Urinary bladder (tissue), 4 donors: ENCODE data around the gene NBEA. TPM values are rescaled to one million over a fixed set of nuclear protein-coding genes. Genes with fewer than 3 reads are reported as not detected.
"Not testable (repeated sequence)": the region's sequence is repeated elsewhere in the genome, so short reads cannot be mapped to it uniquely, and the experiment has no call there.

Experiments used
- DNase-seq: peaks from one replicate; pipeline ENCODE4 v3.0.0-alpha.2; 2015; ENCODE audit errors: extremely low spot score
- H3K27ac ChIP-seq: one replicate; pipeline ENCODE4 v1.5.1; 2013; ENCODE audit warnings: low read depth, mild to moderate bottlenecking, moderate library complexity
- H3K36me3 ChIP-seq: one replicate; pipeline ENCODE4 v1.6.1; 2013; ENCODE audit warnings: mild to moderate bottlenecking, moderate library complexity; ENCODE audit not compliant: insufficient read depth
- H3K4me1 ChIP-seq: one replicate; pipeline ENCODE4 v1.6.1; 2013; ENCODE audit warnings: mild to moderate bottlenecking, moderate library complexity; ENCODE audit not compliant: insufficient read depth
- H3K4me3 ChIP-seq: one replicate; pipeline ENCODE4 v1.5.1; 2013; ENCODE audit warnings: low read depth, low read length
- WGBS: extraction: QIAGEN DNeasy Blood & Tissue Kit; methylation state at CpG from one replicate; pipeline ENCODE4 v1.1.7; 2013; 5-methylcytosine and 5-hydroxymethylcytosine counted together
- polyA plus RNA-seq: library from polyadenylated mRNA; stranded (reverse); fragments of 200-250 nt; gene quantifications from one replicate; pipeline ENCODE4 v1.2.3, GENCODE V29; 2013
- total RNA-seq: library from RNA; depleted of rRNA; stranded (reverse); fragments of >200 nt; gene quantifications from one replicate; pipeline ENCODE4 v1.2.3, GENCODE V29; 2014
- donor health status: healthy with polysubstance abuse.
- donor health status: healthy.

Gene NBEA
- total and polyA plus RNA-seq, 2 donors, result 16.9 to 84.3 TPM

DNA sequence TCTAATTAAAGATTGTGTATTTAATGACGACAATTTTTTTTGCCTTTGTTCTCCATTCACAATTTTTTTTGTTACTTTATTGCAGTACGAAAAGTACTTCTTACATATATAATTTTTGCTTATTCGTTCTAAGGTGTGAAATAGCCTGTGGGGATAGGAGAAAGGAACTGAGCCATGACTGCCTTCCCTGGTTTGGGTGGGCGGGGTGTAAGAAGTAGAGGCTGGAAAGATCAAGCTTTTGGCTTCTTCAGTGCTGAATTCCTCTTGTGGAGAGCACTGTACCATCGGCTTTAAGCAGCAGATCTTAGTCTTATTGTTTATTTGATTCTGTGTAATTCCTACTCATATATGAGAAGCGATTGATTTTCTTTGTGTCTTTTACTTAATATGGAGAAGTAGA, 115.8 kb downstream of the NBEA start:
- 94% methylated on average over 6 of the region's 6 CpGs for WGBS
- no peak overlapping the region for H3K27ac ChIP-seq
- DNase-seq, result no peak
- H3K36me3 ChIP-seq, result no peaks in the 10 kb centered on the region
- no peaks in the 10 kb centered on the region for H3K4me1 ChIP-seq
- H3K4me3 ChIP-seq, result no peak overlapping the region

DNA sequence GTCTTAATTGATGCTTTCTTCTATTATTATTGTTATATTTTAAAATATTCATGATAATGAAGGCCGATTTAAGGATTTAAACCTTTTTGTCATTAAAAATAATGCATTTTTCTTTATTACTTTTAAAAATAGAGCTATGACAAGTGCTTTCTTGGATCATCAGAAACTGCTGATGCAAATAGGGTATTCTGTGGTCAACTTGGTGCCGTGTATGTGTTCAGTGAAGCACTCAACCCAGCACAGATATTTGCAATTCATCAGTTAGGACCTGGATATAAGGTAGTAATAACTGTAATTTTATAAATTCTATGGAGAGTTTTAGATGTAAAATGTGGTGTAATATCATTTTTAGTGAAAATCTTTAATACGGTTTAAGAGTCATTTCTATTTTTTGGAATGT, 116.5 kb downstream of the NBEA start:
- H3K36me3 ChIP-seq, H3K4me1 ChIP-seq, H3K27ac ChIP-seq, H3K4me3 ChIP-seq, DNase-seq: not testable (repeated sequence)
- 93% methylated on average over 3 of the region's 3 CpGs for WGBS

DNA sequence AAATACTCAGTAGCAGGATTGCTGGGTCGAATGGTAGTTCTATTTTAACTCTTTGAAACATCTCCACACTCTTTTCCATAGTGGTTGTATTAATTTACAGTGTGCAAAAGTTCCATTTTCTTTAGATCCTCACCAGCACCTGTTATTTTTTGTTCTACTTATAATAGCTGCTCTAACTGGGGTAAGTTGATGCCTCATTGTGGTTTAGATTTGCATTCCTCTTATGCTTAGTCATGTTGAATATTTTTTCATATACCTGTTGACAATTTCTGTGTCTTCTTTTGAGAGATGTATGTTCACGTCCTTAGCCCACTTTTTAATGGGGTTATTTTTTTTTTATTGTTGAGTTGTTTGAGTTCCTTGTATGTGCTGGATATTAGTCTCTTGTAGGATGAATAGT, 144.6 kb downstream of the NBEA start:
- WGBS, result 85% methylated on average over 2 of the region's 2 CpGs
- no peaks in the 10 kb centered on the region for H3K36me3 ChIP-seq
- H3K4me1 ChIP-seq, result no peaks in the 10 kb centered on the region
- H3K4me3 ChIP-seq, result no peak overlapping the region
- DNase-seq, result no peak
- H3K27ac ChIP-seq, result no peak overlapping the region

DNA sequence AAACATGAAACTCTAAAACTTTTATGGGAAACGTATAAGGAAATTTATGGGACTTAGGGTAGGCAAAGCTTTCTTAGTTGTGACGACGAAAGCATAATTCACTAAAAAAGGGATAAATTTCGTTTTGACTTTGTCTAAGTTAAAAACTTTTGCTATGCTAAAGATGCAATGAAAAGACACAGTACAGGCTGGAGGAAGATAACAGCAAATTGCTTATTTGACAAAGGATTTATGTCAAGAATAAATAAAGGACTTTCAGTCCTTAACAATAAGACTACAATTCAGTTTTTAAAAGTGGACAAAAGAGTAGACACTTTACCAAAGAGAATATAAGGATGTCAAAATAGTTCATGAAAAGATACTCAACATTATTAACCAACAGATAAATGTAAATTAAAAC, 150.2 kb downstream of the NBEA start:
- no peaks in the 10 kb centered on the region for H3K36me3 ChIP-seq
- WGBS, result 52% methylated on average over 4 of the region's 4 CpGs
- H3K4me3 ChIP-seq, result no peak overlapping the region
- H3K4me1 ChIP-seq, result no peaks in the 10 kb centered on the region
- no peak overlapping the region for H3K27ac ChIP-seq
- no peak for DNase-seq

DNA sequence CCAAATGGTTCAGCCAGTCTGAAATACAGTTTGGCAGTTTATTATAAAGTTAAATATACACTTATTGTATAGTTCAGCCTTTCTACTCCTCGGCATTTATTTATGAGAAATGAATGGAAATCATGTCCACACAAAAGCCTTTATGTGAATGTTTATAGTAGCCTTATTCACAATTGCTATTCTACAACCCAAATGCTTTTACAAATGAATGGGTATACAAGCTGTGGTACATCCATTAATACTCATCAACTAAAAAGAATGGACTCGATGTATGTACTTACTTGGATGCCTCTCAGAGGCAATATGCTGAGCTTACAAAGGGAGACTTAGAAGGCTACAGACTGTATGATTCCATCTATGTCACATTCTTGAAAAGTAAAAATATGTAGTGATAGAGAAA, 150.7 kb downstream of the NBEA start:
- H3K4me1 ChIP-seq, result no peaks in the 10 kb centered on the region
- H3K27ac ChIP-seq, result no peak overlapping the region
- DNase-seq, result no peak
- 78% methylated on average over 2 of the region's 2 CpGs for WGBS
- no peaks in the 10 kb centered on the region for H3K36me3 ChIP-seq
- H3K4me3 ChIP-seq, result no peak overlapping the region

DNA sequence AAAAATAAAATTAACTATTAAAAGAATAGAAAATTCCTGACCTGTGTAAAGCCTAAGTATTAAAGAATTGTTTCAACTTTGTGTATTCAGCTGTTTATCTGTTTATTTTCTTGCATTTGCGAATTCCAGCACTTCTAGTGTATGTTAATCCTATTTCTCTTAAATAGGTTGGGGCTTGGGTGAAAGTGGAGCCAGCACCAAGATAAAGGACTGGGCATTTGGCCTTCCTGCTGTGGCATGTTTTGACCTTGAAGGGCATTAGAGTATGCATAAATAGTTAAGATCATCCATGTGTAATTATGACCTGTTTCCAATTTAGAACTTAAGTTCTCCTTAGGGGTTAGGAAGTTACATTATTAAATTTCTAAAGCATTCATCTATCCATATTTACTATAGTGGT, 151.3 kb downstream of the NBEA start:
- DNase-seq, result no peak
- H3K4me1 ChIP-seq, result no peaks in the 10 kb centered on the region
- H3K4me3 ChIP-seq, result no peak overlapping the region
- no peaks in the 10 kb centered on the region for H3K36me3 ChIP-seq
- 96% methylated on average over 1 of the region's 1 CpG for WGBS
- H3K27ac ChIP-seq, result no peak overlapping the region

DNA sequence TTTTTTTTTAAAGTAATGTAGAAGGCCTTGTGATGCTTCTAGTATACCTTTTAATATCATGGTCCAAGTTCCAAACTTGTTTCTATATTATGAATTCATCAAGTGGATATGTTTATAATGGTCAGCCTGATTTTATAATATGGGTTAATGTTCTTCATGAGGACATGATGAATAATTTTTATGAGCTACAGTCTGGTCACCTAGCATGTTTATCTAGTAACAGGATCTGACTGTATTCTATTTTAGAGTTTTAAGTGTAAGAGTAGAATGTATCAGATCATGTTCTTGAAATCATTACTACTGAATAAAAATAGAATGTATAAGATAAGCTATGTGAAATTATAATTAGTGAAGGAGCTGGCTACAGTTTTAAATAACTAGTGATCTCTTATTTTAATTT, 164.7 kb downstream of the NBEA start:
- H3K4me1 ChIP-seq, H3K36me3 ChIP-seq, DNase-seq, H3K27ac ChIP-seq, H3K4me3 ChIP-seq: not testable (repeated sequence)

DNA sequence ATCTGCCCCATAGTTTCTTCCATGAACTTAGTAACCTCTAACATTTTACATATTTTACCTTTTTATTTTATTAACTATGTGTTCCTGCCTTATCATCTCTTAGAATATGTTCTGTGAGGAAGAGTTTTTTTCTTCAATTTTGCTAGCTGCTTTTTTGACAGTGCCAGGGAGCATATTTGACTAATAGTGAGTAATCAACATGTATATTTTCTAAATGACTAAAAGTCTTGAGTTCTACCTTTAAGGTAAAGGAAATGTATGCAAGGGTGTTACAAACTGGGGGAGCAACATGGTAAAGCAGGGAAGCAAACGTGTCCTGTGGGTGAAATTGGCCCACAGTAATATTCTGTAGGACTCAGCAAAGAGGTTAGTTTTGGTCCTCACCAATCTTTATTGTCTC, 165.5 kb downstream of the NBEA start:
- Histone ChIP-seq H3K27ac (no peak overlapping the region), H3K4me3 (no peak overlapping the region), H3K4me1 (no peaks in the 10 kb centered on the region), H3K36me3 (no peaks in the 10 kb centered on the region)
- DNase-seq, result no peak
- WGBS, result 84% methylated on average over 1 of the region's 1 CpG

DNA sequence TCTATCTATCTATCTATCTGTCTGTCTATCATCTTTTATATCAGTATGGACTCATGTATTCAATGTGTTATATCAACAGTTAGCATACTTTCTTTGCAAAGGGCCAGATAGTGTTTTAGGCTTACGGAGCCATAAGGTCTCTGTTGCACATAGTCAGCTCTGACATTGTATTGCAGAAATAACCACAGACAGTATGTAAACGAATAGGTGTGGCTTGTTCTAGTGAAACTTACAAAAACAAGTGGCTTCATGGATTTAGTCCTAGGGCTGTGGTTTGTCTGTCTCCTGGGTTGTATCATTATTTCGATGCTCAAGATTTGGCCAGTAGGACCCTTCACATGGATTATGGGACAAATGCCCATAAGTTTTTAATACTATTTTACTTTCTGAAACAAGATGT, 171.5 kb downstream of the NBEA start:
- not testable (repeated sequence) for H3K36me3 ChIP-seq, DNase-seq, H3K4me1 ChIP-seq, H3K4me3 ChIP-seq, H3K27ac ChIP-seq
- 95% methylated on average over 3 of the region's 3 CpGs for WGBS

DNA sequence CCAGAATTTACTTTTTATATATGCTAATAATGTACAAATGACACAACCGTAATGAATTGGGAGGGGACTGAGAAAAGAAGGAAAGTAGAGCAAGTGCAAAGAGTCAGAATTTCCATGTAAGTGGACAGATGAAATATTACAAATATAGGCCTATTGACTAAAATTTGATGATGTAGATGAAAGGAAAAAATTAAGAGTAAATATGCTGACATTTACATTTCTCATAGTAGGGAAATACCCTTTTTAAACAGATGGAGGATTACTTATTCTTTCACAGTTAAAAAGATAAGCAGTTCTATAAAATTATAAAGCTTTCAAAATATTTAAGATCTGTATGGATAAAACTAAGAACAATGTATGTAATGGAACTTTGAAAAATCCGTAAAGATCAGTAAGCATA, 185.4 kb downstream of the NBEA start:
- Histone ChIP-seq H3K4me3 (no peak overlapping the region), H3K36me3 (no peaks in the 10 kb centered on the region), H3K27ac (no peak overlapping the region), H3K4me1 (no peaks in the 10 kb centered on the region)
- no peak for DNase-seq
- WGBS, result 92% methylated on average over 2 of the region's 2 CpGs

DNA sequence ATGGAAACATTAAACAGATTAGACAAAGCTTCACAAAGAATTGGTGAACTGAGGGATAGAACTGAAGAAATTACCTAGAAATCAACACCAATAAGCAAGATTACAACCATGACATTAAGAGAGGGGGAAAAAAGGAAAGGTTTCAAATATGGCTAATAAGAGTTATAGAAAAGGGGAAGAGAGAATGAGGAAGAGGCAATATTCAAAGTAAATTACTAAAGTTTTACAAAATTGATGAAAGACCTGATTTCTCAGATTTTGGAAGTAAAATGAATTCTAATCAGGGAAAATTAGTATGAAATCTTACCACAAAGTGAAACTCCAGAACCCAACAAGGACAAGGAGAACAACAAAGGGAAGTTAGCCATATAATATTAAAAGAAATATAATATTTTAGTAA, 187.4 kb downstream of the NBEA start:
- DNase-seq, result no peak
- Histone ChIP-seq H3K4me3 (no peak overlapping the region), H3K27ac (no peak overlapping the region), H3K36me3 (no peaks in the 10 kb centered on the region), H3K4me1 (no peaks in the 10 kb centered on the region)

DNA sequence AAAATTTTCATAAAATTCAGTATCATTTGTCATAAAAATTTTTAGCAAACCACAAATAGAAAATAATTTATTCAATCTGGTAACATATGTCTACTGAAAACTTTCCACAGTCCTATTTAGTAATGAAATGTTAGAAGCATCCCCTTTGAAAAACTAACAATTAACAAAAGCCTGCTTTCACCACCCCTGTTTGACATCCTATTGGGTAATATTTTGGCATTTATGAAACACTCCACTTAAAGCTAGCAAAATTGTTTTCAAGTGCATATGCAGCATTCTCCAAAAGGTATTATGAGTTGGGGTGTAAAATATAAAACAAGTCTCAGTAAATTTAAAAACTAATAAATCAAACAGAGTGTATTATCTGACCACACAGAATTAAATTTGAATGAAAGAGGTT, 189.4 kb downstream of the NBEA start:
- Histone ChIP-seq H3K36me3 (no peaks in the 10 kb centered on the region), H3K4me3 (no peak overlapping the region), H3K4me1 (no peaks in the 10 kb centered on the region), H3K27ac (no peak overlapping the region)
- no peak for DNase-seq

DNA sequence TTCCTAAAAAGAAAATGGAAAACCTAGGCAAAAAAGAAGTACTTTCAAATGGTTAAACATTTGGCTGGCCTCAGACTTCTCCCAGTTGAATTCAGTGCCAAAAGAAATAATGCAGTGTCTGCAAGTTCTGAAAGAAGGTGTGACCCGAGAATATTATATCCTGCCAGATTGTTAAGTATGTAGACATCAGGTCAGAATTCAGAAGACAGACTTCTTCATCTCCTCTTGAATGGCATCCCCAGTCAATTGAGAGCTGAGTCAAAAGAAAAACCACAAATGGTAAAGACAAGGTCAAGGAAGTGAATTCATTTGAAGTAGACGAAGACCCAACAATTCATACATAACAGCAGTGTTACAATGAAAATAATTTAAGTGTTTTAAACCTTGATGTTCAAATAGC, 194.5 kb downstream of the NBEA start:
- H3K4me1 ChIP-seq, result no peaks in the 10 kb centered on the region
- 66% methylated on average over 2 of the region's 2 CpGs for WGBS
- DNase-seq, result no peak
- H3K36me3 ChIP-seq, result no peaks in the 10 kb centered on the region
- no peak overlapping the region for H3K4me3 ChIP-seq
- no peak overlapping the region for H3K27ac ChIP-seq

DNA sequence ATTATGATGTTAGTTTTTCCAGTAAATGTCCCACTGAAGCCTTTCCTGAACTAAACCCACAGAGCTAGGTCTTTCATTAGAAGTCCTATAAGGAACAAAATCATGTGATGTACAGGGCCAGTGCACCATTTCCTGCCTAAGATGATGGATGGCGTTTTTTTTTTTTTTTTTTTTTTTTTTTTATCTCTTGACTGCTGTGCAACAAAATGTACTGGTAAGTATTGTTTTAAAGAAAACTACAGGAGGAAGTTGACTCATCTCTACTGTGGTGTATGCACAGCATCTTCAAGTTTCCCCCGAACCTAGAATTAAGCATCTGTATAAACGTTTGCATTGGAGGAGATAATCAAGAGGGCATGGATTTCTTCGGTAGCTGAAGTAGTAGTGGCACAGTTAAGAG, 197.5 kb downstream of the NBEA start:
- no peaks in the 10 kb centered on the region for H3K36me3 ChIP-seq
- no peaks in the 10 kb centered on the region for H3K4me1 ChIP-seq
- no peak for DNase-seq
- H3K27ac ChIP-seq, result no peak overlapping the region
- WGBS, result 72% methylated on average over 4 of the region's 4 CpGs
- H3K4me3 ChIP-seq, result no peak overlapping the region

DNA sequence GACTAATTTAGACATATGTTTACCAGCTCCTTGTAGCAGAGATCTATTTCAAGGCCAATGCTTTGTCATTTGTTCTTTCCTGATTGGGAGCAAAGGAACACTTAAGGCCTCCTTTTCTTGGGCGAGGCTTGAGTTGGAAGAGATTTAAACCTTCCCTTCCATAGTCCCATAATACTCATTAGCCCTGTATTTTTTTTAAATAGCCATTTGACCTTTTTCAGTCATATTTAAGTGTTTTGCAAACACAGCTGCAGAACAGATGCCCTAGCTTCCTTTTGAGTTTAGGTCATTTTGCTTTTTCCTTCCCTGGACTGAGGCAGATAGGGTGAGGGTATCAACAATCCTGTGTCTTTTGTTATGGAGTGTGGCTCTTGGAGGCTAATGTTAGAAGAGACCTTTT, 198.3 kb downstream of the NBEA start:
- Histone ChIP-seq H3K4me3 (no peak overlapping the region), H3K4me1 (no peaks in the 10 kb centered on the region), H3K36me3 (no peaks in the 10 kb centered on the region), H3K27ac (no peak overlapping the region)
- WGBS, result 96% methylated on average over 1 of the region's 1 CpG
- no peak for DNase-seq
